ENCODE results near the gene NUDT2. TPM values are rescaled to one million over a fixed set of nuclear protein-coding genes. Genes with fewer than 3 reads are reported as not detected.

The NUDT2 gene
- total RNA-seq, 6 experiments from 2014 or later: 29.0 to 35.2 (median 31.9) TPM

GRCh38 chr9:34331196-34331595 lies 1.8 kb downstream of the NUDT2 start:
- Mint-ChIP-seq H3K4me3 (no peak overlapping the region), H3K27me3 (ENCODE audit: insufficient read depth) (peaks cover 4% of the 10 kb centered on the region), H3K4me1 (ENCODE audit: low read depth) (peaks cover 49% of the 10 kb centered on the region), H3K36me3 (ENCODE audit: low read depth) (peaks cover 5% of the 10 kb centered on the region; the same call in 1 of the 2 replicates), H3K27ac (no peak overlapping the region), H3K9me3 (no peaks in the 10 kb centered on the region)
- DNase-seq: no peak
- TF ChIP-seq CTCF (IDR thresholded peaks at IDR 0.05): no peak

DNA sequence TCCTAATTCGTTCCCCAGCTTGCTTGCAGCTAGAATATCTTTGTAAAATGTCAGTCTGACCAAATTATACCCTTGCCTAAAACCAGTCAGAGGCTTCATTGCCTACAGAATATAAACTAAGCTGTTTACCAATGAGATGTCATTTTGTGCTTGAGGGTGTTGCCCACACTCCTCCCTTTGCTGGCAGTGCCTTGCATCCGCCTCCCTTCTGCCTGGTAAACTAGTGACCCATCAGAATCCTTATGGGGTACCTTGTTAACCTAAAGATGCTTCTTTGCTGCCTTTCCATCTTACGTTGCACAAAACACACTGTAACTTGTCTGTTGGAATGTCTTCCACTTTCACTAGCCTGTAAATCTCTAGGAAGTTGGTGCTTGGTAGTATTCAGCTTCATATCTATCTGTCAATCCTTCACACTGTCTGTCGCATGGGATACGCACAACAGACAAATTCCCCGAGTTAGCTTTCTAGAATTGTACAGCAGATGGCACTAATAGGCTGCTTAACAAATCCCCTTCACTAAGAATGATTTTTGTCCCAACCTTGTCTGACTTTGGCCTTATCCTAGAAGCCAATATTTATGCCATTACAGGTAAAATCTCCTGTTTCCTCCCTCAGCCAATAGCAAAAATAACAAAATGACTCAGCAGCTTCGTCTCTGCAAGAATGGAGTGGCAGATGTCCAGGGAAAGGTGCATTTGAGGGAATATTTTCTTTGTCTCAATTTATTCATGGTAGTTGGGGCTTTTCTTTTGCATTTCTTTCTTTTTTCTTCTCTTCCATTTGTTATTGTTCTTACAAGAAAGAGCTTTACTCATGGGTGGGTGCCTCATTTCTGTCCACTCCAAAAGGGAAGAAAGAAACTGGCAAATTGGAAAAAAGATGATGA lies 3.0 kb downstream of the NUDT2 start:
- TF ChIP-seq CTCF (IDR thresholded peaks at IDR 0.05): peak; percentile 67; the same call in 1 of the 2 replicates
- Mint-ChIP-seq H3K9me3 (no peaks in the 10 kb centered on the region), H3K4me1 (ENCODE audit: low read depth) (peaks cover 38% of the 10 kb centered on the region), H3K27ac (no peak overlapping the region), H3K27me3 (ENCODE audit: insufficient read depth) (peaks cover 4% of the 10 kb centered on the region), H3K4me3 (no peak overlapping the region), H3K36me3 (ENCODE audit: low read depth) (peaks cover 5% of the 10 kb centered on the region; the same call in 1 of the 2 replicates)
- peak; percentile 38 for DNase-seq

GRCh38 chr9:34333836-34334235 lies 4.5 kb downstream of the NUDT2 start:
- Mint-ChIP-seq H3K4me1 (ENCODE audit: low read depth) (peaks cover 27% of the 10 kb centered on the region), H3K27ac (no peak overlapping the region), H3K9me3 (no peaks in the 10 kb centered on the region), H3K27me3 (ENCODE audit: insufficient read depth) (peaks cover 4% of the 10 kb centered on the region), H3K36me3 (ENCODE audit: low read depth) (peaks cover 10% of the 10 kb centered on the region), H3K4me3 (no peak overlapping the region)
- DNase-seq: no peak
- no peak for TF ChIP-seq CTCF (IDR thresholded peaks at IDR 0.05)

GRCh38 chr9:34334337-34334824 lies 5.0 kb downstream of the NUDT2 start:
- Mint-ChIP-seq H3K36me3 (ENCODE audit: low read depth) (peaks cover 11% of the 10 kb centered on the region), H3K27ac (no peak overlapping the region; the same call in 1 of the 2 replicates), H3K27me3 (ENCODE audit: insufficient read depth) (peaks cover 4% of the 10 kb centered on the region), H3K9me3 (no peaks in the 10 kb centered on the region), H3K4me1 (ENCODE audit: low read depth) (peaks cover 27% of the 10 kb centered on the region), H3K4me3 (no peak overlapping the region)
- no peak for TF ChIP-seq CTCF (IDR thresholded peaks at IDR 0.05)
- no peak for DNase-seq

GRCh38 chr9:34334916-34335315 lies 5.5 kb downstream of the NUDT2 start:
- H3K9me3 Mint-ChIP-seq: no peaks in the 10 kb centered on the region
- H3K27me3 Mint-ChIP-seq (ENCODE audit: insufficient read depth): peaks cover 2% of the 10 kb centered on the region
- peaks cover 25% of the 10 kb centered on the region for H3K4me1 Mint-ChIP-seq (ENCODE audit: low read depth)
- no peak overlapping the region for H3K4me3 Mint-ChIP-seq
- H3K36me3 Mint-ChIP-seq (ENCODE audit: low read depth): peaks cover 7% of the 10 kb centered on the region
- no peak for DNase-seq
- H3K27ac Mint-ChIP-seq: no peak overlapping the region; the same call in 1 of the 2 replicates
- no peak for TF ChIP-seq CTCF (IDR thresholded peaks at IDR 0.05)
